Right ventricle myocardium superior (tissue), 1 donor: ENCODE results near the gene TCFL5. TPM values are rescaled to one million over a fixed set of nuclear protein-coding genes. Genes with fewer than 3 reads are reported as not detected.
A peak's percentile ranks its signal among the peaks of the same experiment; 100 is the strongest.
"Not testable (repeated sequence)": the region's sequence is repeated elsewhere in the genome, so short reads cannot be mapped to it uniquely, and the experiment has no call there.

Experiments
- ATAC-seq: fragments of 200-7000 bp; cut with Tn5 transposase; one replicate; pipeline ENCODE4 v1.9.1; 2020; ENCODE audit warnings: mild to moderate bottlenecking; ENCODE audit not compliant: poor library complexity
- DNase-seq: peaks from one replicate; pipeline ENCODE4 v3.0.0-alpha.2; 2020
- intact Hi-C: fragments of 100-400 bp; cut with DNase I; formaldehyde crosslinking; loops from one replicate; pipeline ENCODE4 v1.11.2; 2022
- total RNA-seq: library from RNA; stranded (reverse); fragmentation: NEBNext Ultra II Directional; extraction: Animal tissue kit (Norgen Biotek cat#: 25700); gene quantifications from one replicate; pipeline ENCODE4 v1.2.1, GENCODE V29; 2021
- donor health status: DM: no; HTN: yes; CAD: no; lungs with severe emphysema.

Gene TCFL5
- total RNA-seq, 1 donor from 2014 or later, result 6.1 TPM

DNA sequence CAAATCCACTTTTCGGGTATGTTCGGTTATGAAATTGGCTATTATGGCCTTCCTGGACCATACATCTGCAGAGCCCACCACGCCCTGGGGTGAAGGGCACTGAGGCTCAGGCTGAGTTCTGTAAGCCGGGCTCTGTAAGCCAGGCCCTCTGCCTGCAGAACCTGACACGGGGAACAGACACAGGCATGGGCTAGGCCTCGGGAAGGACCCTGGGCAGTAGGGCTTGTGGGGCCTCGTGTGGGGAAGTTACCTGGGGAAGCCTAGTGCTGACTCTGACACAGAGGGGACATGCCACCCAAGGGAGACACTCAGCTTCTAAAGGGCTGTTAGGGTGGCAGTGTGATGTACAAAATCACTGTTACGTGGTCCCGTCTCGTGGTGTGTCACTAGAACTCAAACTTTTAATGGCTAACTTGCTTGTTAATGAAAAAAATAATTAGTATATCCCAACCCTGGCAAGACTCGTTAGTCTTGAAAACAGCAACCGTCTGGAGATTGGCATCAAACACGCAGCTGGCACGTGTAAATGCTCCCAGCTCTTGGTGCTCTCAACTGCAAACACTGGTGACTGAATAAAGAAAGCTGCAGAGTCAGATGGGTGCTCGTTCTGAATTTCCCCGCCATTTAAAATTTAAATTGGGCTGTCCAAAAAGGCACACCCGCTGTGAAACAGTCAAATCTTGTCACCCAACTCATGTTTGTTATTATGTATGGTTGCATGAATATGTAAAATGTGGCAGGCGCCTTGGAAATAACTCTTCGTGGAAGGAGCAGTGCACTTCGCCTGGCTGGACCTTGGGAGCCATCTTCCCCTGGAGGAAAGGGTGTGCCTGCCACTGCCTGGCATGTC lies 23.6 kb upstream of the TCFL5 start:
- DNase-seq, result no peak

DNA sequence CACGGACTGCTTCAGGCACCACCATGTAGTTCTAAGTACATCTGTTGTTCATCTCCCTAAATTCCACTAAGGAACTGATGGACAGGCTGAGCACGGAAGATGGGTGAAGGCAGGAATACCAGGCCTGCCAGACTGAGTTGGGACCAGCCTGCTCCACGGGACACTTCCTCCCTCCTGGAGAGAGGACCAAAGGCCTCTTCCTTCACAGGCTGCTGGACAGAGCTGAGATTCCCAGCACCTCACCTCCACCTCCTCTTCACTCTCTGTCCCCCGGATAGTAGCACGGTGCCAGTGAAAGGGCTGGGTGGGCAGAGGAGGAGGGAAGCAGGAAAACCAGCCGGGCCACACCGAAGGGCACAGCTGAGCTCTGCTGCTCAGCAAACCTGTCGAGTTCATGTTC lies 22.9 kb upstream of the TCFL5 start:
- ATAC-seq, result no peak
- intact Hi-C loops, result no loop called here
- DNase-seq, result no peak

More for the DNA sequence above, 23.6 kb upstream of the TCFL5 start:
- no peak for ATAC-seq
- intact Hi-C loops, result no loop called here

DNA sequence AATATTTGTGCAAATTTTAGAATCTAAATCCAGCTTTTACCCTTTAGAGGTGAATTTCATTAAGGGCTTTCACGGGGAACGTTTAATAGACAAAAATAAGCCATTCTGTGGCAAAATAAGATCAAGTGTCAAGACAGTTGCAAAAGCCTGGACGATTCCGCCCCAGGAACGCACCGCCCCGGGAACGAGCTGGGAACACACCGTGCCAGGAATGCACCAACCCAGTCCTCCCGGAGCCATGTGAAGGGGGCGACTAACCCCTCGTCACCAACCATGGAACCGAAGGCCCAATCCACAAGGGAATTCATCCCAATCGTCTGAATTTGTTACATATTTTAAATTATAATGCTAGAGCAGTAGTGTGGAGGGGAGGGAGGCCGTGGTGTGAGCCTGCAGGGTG lies 20.8 kb upstream of the TCFL5 start:
- ATAC-seq (no peak), DNase-seq (no peak)
- intact Hi-C loops, result no loop called here

- DNase-seq (no peak), ATAC-seq (no peak)
- intact Hi-C loops, result no loop called here
These were observed 20.2 kb upstream of the TCFL5 start for GRCh38 chr20:62881662-62882395.

DNA sequence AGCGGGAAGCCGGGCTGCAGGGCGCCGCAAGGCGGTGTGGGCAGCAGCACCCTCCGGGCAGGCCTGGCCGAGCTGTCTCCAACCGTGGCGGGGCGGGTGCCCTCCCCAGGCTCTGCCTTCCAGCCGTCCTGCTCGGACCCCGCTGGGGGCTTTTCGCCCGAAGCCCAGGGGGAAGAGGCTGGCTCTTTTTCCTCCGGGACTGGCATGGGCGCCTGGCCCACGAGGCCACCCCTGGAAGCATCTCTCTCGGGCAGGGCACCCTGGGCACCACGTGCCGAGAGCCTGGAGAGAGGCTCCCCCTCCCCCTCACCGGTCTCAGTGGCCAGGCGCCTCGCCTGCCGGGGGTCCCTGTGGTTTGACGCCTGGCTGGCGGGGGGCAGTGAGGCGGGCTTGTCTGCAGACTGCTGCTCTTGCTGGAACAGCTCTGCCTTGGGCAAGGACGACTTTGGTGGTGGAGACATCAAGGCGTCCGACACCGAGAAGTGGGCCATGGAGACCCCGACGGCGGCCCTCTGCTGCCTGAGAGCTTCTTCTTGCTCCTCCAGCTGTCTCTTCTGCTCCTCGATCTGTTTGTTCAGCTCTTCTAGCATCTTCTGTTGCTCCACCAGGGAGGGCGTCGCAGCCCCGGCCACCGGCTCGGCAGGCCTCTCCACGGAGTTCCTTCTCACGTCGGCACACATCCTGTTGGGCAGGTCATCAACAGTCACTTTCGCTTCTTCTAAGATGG lies 19.5 kb upstream of the TCFL5 start:
- DNase-seq (no peak), ATAC-seq (no peak)
- intact Hi-C loops, result no loop called here

- no peak for DNase-seq
These were observed 18.7 kb upstream of the TCFL5 start for GRCh38 chr20:62880147-62880934.

GRCh38 chr20:62879275-62880146 lies 17.9 kb upstream of the TCFL5 start:
- intact Hi-C loops, result no loop called here
- no peak for ATAC-seq
- no peak for DNase-seq

More at GRCh38 chr20:62880147-62880934, 18.7 kb upstream of the TCFL5 start:
- intact Hi-C loops, result no loop called here
- no peak for ATAC-seq

DNA sequence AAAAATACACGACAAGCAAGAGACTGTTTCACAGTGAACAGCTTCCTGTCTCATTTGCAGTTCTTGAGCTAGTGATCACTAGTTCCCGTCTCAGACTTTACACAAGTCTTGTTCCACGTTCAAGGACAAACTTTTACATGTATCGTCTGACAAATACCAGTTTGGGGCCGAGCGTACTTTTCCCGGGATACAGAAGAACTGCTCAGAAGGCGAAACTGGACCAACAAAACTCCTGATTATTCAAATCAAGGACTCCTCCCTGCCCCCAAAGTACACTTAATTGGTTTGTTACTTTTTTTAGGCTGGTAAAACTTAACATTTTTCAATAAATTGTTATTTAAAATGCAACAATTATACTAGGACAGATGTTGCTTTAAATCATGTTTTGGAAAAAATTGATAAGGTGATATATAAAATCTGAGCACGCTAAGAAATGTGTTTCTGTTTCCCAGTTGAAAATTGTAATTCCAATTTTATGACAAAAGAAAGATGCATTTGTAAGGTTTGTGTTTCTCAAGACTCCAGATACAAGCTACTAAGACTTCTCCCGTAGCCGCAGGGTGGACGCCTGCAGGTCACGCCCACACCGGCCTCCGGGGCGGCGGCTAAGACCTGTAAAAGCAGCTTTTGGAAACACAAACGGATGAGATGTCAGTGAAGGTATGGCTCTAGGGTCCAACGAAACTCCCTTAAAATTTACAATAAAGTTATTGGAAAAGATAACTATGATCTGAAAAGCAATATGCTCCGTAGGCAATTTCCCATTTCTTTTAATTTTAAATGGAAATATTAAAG lies 16.8 kb upstream of the TCFL5 start:
- DNase-seq (no peak), ATAC-seq (no peak)
- intact Hi-C loops, result no loop called here

GRCh38 chr20:62876902-62877816 lies 15.5 kb upstream of the TCFL5 start:
- peak; percentile 91 for ATAC-seq
- intact Hi-C loops, result no loop called here
- DNase-seq, result peak; percentile 93

- ATAC-seq, result peak; percentile 18
- DNase-seq, result no peak
- intact Hi-C loops, result no loop called here
These were observed 14.9 kb upstream of the TCFL5 start for GRCh38 chr20:62876501-62876901.

DNA sequence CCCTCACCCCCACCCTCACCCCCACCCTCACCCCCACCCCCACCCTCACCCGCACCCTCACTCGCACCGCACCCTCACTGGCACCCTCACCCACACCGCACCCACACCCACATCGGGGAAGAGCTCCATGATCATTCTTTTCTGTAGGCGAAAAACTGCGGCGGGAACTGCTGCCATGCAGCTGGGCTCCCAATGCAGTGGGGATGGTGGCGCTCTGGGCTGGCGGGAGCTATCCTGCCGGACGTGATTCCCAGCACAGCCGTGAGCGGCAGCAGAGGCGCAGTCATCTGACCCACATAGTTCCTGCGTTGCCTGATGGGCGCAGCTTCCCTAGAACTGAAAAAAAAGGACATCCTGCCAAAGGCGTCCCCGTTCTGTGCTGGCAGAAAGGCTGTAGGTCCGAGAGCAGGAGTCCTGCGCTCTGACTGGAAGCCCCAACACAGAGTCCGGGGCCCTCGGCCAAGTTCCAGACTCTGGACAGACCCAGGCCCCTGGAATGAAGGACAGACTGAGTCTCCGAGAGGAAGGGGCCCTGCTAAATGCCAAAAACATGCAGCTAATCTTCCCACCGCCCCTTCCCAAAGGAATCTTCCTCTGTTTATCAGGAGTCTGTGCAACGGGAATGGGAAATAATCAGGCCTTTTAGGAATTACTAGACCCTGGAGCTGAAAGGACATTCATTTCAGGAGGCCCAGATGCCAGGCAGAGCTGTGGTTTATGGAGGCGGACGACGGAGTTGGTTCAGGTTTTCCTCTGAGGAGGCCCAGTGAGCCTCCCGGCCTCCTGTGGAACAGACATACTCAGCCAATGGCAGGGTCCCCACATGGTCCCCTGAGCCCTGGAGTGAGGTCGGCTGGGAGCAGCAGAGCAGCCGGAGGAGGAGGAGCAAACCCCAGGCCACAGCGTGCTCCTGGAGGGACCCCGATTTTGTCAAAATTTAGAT lies 14.1 kb upstream of the TCFL5 start:
- ATAC-seq, result peak; percentile 90
- DNase-seq, result peak; percentile 89
- intact Hi-C loops, result no loop called here

GRCh38 chr20:62874964-62875344 lies 13.3 kb upstream of the TCFL5 start:
- no peak for DNase-seq

DNA sequence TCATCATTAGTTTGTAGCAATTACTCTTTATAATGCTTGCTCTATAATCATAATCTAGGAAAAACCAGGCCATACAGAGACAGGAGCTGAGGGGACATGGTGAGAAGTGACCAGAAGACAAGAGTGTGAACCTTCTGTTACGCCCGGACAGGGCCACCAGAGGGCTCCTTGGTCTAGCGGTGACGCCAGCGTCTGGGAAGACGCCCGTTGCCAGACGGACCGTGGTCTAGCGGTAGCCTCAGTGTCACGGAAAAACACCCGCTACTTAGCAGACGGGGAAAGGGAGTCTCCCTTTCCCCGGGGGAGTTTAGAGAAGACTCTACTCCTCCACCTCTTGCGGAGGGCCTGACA lies 12.0 kb upstream of the TCFL5 start:
- ATAC-seq, result not testable (repeated sequence)
- intact Hi-C loops, result loop anchor here (2.0 kb wide), 1 partner anchor 135 kb away; no protein-coding TSS in a partner anchor
- peak; percentile 88 for DNase-seq

More at GRCh38 chr20:62874964-62875344, 13.3 kb upstream of the TCFL5 start:
- no peak for ATAC-seq
- intact Hi-C loops, result no loop called here

- intact Hi-C loops, result loop anchor here (2.0 kb wide), 1 partner anchor 136 kb away; no protein-coding TSS in a partner anchor
- no peak for ATAC-seq
- no peak for DNase-seq
These were observed 11.7 kb upstream of the TCFL5 start for GRCh38 chr20:62873280-62873679.

DNA sequence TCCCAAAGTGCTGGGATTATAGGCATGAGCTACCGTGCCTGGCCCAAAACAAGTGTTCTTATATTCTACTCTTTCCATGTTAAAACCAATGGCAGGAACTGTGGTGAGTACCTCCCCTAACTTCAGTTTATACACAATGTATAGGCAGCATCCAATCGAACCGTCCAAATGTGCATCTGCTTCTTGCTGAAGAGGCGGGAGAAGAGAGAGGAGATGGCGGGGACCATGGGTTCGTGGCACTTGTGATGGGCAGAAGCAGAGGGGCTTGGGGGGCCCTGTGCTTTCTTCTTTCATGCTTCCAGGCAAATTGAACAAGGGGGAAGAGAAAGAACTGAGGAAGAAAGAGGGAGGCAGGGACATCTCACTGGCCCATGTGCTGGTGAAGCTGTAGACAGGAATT lies 11.2 kb upstream of the TCFL5 start:
- DNase-seq (no peak), ATAC-seq (no peak)
- intact Hi-C loops, result loop anchor here (2.0 kb wide), 1 partner anchor 136 kb away; no protein-coding TSS in a partner anchor
